ENCODE results near the gene KIF24.
"Not testable (repeated sequence)": the region's sequence is repeated elsewhere in the genome, so short reads cannot be mapped to it uniquely, and the experiment has no call there.

Gene KIF24

DNA sequence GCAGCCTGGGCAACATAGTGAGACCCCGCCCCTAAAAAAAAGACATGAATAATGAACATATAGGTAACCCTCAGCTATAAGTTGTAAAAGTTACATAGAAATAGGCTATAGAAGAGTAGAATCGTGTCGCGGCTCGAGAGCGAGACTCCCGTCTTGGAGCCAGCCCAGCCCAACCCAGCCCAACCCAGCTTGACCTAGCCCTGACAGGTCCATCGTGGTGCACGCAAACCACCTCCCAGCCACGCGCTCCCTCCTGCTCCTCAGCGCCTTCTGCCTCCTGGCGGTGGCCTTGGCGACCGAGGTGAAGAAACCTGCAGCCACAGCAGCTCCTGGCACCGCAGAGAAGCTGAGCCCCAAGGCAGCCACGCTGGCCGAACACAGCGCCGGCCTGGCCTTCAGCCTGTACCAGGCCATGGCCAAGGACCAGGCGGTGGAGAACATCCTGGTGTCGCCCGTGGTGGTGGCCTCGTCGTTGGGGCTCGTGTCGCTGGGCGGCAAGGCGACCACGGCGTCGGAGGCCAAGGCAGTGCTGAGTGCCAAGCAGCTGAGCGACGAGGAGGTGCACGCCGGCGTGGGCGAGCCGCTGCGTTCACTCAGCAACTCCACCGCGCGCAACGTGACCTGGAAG lies 10.8 kb downstream of the KIF24 start:
- TF ChIP-seq, protein P1, sequence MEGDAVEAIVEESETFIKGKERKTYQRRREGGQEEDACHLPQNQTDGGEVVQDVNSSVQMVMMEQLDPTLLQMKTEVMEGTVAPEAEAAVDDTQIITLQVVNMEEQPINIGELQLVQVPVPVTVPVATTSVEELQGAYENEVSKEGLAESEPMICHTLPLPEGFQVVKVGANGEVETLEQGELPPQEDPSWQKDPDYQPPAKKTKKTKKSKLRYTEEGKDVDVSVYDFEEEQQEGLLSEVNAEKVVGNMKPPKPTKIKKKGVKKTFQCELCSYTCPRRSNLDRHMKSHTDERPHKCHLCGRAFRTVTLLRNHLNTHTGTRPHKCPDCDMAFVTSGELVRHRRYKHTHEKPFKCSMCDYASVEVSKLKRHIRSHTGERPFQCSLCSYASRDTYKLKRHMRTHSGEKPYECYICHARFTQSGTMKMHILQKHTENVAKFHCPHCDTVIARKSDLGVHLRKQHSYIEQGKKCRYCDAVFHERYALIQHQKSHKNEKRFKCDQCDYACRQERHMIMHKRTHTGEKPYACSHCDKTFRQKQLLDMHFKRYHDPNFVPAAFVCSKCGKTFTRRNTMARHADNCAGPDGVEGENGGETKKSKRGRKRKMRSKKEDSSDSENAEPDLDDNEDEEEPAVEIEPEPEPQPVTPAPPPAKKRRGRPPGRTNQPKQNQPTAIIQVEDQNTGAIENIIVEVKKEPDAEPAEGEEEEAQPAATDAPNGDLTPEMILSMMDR (IDR thresholded peaks at IDR 0.05): no peak
- DNase-seq (ENCODE audit: low spot score): no peak
- no peak overlapping the region for H3K4me3 ChIP-seq
- no peak overlapping the region for H3K27ac ChIP-seq

DNA sequence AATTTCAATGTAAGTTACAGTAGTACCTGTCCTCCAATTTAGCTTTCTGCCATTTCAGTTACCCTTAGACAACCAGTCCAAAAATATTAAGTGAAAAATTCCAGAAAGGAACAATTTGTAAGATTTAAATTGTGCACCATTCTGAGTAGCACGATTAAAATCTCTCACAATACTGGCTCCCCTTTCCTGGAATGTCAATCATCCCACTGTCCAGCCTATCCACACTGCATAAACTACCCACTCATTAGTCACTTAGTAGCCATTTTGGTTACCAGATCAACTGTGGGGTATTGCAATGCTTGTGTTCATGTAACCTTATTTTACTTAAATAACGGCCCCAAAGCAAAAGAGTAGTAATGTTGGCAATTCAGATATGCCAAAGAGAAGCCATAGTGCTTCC lies 11.6 kb downstream of the KIF24 start:
- DNase-seq (ENCODE audit: low spot score): no peak
- H3K27ac ChIP-seq: no peak overlapping the region
- H3K4me3 ChIP-seq: no peak overlapping the region
- TF ChIP-seq, protein P1 (IDR thresholded peaks at IDR 0.05): no peak

DNA sequence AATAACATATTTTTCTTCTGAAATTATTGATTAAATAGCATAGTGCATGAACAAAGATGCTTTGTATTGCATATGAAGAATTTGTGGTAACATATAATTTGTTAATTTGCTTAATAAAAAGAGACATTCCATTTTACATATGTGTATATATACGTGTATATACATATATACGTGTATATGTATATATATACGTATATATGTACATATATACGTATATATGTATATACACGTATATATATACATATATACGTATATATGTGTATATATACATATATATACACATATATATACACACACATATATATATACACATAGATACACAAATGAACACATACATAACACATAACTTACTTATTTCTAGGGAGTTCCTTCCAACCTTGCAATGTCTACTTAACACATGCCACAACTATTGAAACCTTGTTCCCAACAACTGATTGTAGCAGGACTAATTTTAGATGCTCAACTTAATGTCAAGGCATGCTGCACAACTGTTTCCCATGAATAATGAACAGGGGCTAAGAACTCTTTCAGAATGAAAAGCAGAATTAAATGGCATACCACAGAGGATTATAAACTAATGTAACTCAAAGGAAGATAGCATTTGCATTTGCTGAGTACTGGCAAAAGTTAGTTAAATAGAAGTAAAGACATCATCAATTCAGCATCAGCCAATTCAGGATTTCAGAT lies 17.4 kb downstream of the KIF24 start:
- TF ChIP-seq, protein P1 (IDR thresholded peaks at IDR 0.05): no peak
- Histone ChIP-seq H3K27ac (no peak overlapping the region), H3K4me3 (no peak overlapping the region)
- no peak for DNase-seq (ENCODE audit: low spot score)

DNA sequence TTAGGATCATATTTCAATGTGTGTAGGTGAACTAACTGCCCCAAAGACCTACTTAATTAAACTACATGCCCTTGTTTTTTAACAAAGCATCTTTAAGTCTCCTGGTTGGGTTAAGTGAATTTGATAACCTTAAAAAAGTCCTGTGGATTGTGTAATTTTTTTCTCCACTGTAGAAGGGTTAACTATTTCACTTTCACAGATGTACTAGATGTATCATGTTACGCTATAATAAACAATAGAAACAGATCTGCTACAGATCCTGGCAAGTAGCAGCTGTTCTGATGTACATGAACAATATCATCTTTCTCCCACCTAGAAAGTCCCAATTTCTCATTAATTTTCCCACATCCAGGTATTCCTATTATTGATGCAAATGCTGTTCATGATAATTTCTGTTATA lies 18.9 kb downstream of the KIF24 start:
- Histone ChIP-seq H3K4me3 (no peak overlapping the region), H3K27ac (no peak overlapping the region)
- TF ChIP-seq, protein P1 (IDR thresholded peaks at IDR 0.05): no peak
- no peak for DNase-seq (ENCODE audit: low spot score)

DNA sequence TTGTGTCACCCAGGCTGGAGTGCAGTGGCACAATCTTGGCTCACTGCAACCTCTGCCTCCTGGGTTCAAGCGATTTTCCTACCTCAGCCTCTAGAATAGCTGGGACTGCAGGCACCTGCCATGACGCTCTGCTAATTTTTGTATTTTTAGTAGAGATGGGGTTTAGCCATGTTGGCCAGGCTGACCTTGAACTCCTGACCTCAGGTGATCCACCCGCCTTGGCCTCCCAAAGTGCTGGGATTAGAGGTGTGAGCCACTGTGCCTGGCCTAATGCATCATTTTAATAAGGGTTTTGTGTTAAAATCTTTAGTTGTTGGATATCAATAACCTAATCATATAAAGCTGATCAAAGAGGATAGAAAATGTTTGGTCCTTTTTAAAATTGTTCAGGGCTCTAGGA lies 20.8 kb downstream of the KIF24 start:
- not testable (repeated sequence) for H3K4me3 ChIP-seq; H3K27ac ChIP-seq; DNase-seq (ENCODE audit: low spot score)

DNA sequence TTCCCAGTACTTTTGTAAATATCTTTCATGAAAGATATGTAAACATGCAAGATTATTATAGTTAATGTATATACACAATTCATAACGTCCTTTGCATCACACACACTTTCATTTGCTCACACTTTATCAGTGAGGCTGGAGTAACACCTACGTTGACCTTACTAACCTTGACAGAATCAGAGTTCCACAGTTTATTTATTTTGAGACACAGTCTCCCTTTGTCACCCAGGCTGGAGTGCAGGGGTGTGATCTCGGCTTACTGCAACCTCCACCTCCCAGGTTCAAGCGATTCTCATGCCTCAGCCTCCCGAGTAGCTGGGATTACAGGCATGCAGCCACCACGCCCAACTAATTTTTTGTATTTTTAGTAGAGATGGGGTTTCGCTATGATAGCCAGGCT lies 28.0 kb downstream of the KIF24 start:
- not testable (repeated sequence) for DNase-seq (ENCODE audit: low spot score); H3K4me3 ChIP-seq

DNA sequence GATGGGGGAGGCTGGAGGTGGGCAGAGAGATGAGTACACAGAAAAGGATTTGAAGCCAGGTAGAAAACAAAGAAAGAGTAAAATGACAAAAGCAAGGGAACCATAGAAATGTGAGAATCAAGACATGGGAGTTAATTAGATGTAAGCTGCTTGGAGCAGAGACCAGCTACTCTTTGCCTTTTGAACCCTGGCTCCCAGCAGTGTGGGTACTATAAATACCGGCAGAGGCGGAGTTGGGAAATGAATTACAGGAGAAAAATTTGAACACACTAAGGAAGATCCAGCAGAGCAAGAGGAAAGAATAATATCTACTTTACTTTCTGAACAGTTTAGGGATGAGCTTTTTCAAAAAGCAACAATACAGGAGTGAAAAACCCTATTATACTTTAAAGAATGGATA lies 36.5 kb downstream of the KIF24 start:
- H3K4me3 ChIP-seq: no peak overlapping the region
- no peak for DNase-seq (ENCODE audit: low spot score)
- TF ChIP-seq, protein P1 (IDR thresholded peaks at IDR 0.05): no peak
- no peak overlapping the region for H3K27ac ChIP-seq

More for the DNA sequence above, 28.0 kb downstream of the KIF24 start:
- not testable (repeated sequence) for H3K27ac ChIP-seq

DNA sequence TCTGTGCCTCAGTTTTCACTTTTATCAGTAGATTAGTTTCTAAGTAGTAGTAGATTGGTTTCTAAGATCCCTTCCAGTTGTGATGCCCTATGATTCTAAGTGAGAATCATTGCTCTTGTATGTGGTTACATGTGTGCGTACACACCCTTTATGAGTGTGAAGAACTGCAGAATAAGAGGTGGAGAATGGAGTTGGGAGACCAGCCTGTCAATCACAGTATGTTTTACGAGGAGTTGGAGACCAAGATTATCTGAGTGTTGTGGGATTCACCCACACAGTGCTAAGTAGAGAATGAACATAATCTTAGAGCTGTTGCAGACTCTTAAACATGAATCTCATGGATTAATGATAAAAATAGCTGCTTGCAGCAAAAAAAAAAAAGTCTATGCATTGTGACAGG lies 37.6 kb downstream of the KIF24 start:
- Histone ChIP-seq H3K27ac (no peak overlapping the region), H3K4me3 (no peak overlapping the region)
- DNase-seq (ENCODE audit: low spot score): no peak
- TF ChIP-seq, protein P1 (IDR thresholded peaks at IDR 0.05): no peak
